Stimulated activated CD4-positive, alpha-beta T cell treated with anti-CD3 and anti-CD28 coated beads, Interleukin-1b, Interleukin-23, amount 100 ng/mL, for 48 hours (primary cell): Measurements from ENCODE around the gene MORN4.
A peak's percentile ranks its signal among the peaks of the same experiment; 100 is the strongest.
"Not testable (repeated sequence)": the region's sequence is repeated elsewhere in the genome, so short reads cannot be mapped to it uniquely, and the experiment has no call there.

Experiments
- DNase-seq: peaks from one replicate; pipeline ENCODE4 v3.0.0-alpha.2; 2020

MORN4 gene

GRCh38 chr10:97640868-97641811, 7.8 kb upstream of the MORN4 start:
- DNase-seq = peak; percentile 10

- peak; percentile 100 for DNase-seq
Observed at GRCh38 chr10:97640174-97640867, 7.0 kb upstream of the MORN4 start, which contains the start of gene PI4K2A. Gene PI4K2A, plus strand, starts transcription at chr10:97640671. Its CDS starts 72 bp downstream, at chr10:97640743.

DNA sequence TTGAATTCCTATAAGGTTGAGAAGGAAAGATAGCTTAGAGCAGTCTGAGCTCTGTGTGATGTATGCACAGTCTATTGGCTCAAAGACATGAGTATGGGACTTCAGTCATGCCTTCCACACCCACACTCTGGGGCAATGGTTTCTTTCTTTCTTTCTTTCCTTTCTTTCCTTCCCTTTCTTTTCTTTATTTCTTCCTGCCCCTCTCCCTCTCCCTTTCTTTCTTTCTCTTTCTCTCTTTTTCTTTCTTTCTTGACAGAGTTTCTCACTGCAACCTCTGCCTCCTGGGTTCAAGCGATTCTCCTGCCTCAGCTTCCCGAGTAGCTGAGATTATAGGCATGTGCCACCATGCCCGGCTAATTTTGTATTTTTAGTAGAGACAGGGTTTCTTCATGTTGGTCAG, 5.8 kb upstream of the MORN4 start:
- DNase-seq = not testable (repeated sequence)

DNA sequence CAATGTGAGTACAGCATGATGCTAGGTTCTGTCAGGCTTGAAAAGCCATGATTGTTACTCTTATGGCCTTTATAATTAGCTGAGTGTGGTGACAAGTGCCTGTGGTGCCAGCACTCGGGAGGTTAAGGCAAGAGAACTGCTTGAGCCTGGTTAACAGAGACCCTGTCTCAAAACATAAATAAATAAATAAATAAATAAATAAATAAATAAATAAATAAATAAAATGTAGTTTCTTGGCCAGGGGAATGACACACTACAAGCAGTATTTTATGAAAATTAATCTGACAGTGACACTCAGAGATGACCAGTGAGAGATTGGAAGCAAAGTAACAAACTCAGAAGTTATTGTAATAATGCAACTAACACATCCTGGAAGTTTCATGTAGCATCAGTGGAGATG, 2.3 kb upstream of the MORN4 start:
- no peak for DNase-seq

- peak; percentile 21 for DNase-seq
Observed at GRCh38 chr10:97633921-97634320, 621 bp upstream of the MORN4 start.

- DNase-seq = no peak
Observed at GRCh38 chr10:97631098-97631497, 2.2 kb downstream of the MORN4 start.

DNA sequence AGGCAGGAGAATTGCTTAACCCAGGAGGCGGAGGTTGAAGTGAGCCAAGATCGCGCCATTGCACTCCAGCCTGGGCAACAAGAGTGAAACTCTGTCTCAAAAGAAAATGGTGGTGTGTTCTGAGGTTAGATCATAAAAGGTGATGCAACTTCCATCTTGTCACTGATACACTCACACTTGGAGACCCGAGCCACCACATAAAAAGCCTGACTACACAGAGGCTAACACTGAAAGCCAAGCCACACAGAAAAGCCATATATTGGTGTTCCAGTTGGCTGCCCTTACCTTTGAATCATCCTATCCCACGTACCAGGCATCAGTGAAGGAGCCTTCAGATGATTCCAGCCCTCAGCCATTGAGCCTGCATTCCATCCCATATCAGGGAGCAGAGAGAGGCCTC, 4.0 kb downstream of the MORN4 start:
- DNase-seq = no peak

- no peak for DNase-seq
Observed at GRCh38 chr10:97628228-97628627, 5.1 kb downstream of the MORN4 start.

DNA sequence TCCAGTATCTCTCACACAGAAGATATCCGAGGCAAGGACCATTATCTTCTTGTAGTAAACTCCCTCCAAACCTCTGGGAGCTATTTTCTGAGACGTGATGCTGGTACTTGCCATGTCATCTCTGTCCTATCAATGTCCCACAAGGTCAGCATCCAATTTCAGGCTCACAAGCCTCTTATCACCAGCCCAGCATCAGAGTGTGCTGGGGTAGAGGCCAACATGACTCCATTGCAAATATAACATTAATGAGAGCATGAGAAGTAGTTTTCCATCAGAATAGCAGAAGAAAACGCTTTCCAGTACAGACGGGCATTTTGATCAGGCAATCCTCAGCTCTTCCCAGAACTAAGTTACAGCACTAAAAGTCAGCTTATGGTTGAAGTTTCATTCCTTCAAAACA, 5.6 kb downstream of the MORN4 start:
- no peak for DNase-seq

DNA sequence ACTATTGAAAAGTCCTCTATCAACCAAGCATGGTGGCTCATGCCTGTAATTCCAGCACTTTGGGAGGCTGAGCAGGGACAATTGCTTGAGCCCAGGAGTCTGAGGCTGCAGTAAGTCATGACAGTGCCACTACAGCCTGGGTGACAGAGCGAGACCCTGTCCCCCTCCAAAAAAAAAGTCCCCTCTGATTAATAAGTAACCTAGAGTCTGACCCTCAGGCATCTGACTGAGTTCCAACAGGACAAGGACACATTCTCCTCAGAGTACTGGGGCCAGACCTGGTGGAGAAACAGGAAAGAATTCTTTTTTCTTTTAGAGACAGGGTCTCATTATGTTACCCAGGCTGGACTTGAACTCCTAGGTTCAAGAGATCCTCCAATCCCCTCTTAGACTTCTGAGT, 10.0 kb downstream of the MORN4 start:
- no peak for DNase-seq

- no peak for DNase-seq
Observed at GRCh38 chr10:97618733-97619132, 14.6 kb downstream of the MORN4 start.

- no peak for DNase-seq
Observed at GRCh38 chr10:97618285-97618684, 15.0 kb downstream of the MORN4 start.

DNA sequence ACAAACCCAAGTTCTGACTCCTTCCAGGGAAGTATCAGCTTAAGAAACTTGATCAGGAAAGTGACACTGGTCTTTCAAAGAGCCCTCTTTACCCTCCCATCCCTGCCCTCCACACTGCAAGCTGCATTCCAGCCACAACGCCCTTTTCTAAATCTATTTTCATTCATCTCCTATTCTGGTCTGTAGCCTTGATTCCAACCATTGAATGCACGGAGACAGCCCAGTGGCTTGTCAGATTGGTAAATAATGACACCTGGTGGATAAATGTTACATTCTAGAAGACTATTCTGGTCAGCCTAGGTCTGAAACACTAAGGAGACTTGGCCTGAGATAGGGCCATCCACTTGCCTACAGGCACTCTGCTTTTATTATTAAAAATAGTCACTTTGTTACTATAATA, 20.9 kb downstream of the MORN4 start:
- DNase-seq = no peak

- no peak for DNase-seq
Observed at GRCh38 chr10:97611473-97611872, 21.8 kb downstream of the MORN4 start.

DNA sequence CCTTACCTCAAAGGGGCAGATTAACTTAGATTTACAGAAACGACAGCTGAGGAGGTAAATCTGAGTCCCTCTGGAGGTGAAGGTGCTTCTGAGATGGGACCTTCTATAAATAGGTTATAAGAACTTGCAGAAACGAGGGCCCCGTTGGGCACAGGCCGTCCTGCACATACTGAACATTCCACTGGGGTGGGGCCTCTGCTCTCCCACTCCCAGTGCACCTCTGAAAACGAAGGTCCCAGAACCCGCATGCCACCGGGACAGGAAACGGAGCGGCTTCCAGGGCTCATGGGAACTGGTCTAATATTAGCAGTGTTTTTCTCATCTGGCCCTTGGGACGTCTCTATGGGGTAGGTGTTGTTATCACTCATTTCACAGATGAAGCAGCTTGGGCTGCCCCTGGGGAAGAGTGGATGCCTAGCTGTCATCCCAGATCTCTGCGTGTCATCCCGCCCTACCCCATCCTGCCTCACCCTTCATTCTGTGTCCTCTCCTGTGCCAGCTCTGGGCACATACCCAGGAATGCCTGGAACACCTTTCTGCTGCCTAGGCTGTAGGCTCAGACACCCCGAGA, 24.2 kb downstream of the MORN4 start:
- no peak for DNase-seq

- DNase-seq = no peak
Observed at GRCh38 chr10:97607095-97607636, 26.1 kb downstream of the MORN4 start.

GRCh38 chr10:97601268-97602215, 31.8 kb downstream of the MORN4 start:
- DNase-seq = no peak

- DNase-seq = no peak
Observed at GRCh38 chr10:97600616-97601015, 32.7 kb downstream of the MORN4 start.

GRCh38 chr10:97599272-97599619, 34.1 kb downstream of the MORN4 start:
- DNase-seq = no peak

DNA sequence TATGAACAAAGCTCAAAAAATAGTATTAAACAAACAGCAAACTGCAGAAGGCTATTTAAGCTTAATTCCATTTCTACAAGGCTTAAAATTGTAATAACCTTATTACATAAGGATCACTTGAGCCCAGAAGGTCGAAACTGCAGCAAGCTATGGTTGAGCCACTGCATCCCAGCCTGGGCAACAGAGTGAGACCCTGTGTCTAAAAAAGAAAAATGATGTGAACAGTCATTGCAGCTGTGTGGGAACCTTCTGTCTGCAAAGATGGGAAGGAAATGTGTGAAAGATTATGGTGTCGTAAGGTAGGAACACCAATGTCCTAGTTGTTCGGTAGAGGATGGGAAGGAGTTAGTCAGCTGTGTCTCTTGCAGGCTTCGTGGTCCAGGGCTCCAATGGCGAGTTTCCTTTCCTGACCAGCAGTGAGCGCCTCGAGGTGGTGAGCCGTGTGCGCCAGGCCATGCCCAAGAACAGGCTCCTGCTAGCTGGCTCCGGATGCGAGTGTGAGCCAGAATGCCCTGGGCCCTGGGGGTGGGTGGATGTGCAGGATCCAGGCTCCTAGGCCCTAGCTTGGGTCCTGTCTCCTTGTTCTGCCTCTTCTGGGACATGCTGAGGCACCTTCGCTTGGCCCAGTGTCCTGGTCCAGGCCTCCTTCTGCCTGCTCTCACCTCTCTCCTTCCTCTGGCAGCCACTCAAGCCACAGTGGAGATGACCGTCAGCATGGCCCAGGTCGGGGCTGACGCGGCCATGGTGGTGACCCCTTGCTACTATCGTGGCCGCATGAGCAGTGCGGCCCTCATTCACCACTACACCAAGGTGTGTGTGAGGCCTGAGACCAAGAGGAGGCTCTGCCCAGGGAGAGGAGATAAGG, 34.7 kb downstream of the MORN4 start:
- DNase-seq = no peak

GRCh38 chr10:97597778-97598177, 35.5 kb downstream of the MORN4 start:
- no peak for DNase-seq
